ENCODE results near the gene IGSF8. TPM values are rescaled to one million over a fixed set of nuclear protein-coding genes. Genes with fewer than 3 reads are reported as not detected.

Gene IGSF8
- total RNA-seq, 3 donors from 2014 or later, result 21.0 to 35.7 (median 24.5) TPM

GRCh38 chr1:160074865-160075264 lies 23.6 kb downstream of the IGSF8 start:
- TF ChIP-seq POLR2AphosphoS5 (IDR thresholded peaks at IDR 0.05), result no peak
- no peak for TF ChIP-seq POLR2A (IDR thresholded peaks at IDR 0.05)
- TF ChIP-seq, protein P1, sequence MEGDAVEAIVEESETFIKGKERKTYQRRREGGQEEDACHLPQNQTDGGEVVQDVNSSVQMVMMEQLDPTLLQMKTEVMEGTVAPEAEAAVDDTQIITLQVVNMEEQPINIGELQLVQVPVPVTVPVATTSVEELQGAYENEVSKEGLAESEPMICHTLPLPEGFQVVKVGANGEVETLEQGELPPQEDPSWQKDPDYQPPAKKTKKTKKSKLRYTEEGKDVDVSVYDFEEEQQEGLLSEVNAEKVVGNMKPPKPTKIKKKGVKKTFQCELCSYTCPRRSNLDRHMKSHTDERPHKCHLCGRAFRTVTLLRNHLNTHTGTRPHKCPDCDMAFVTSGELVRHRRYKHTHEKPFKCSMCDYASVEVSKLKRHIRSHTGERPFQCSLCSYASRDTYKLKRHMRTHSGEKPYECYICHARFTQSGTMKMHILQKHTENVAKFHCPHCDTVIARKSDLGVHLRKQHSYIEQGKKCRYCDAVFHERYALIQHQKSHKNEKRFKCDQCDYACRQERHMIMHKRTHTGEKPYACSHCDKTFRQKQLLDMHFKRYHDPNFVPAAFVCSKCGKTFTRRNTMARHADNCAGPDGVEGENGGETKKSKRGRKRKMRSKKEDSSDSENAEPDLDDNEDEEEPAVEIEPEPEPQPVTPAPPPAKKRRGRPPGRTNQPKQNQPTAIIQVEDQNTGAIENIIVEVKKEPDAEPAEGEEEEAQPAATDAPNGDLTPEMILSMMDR (IDR thresholded peaks at IDR 0.05), result no peak
- intact Hi-C loops (cut with DNase I; ENCODE audit: low total_unique reads), result no loop called here
- Histone ChIP-seq H3K36me3 (no peaks in the 10 kb centered on the region), H3K27ac (no peak overlapping the region), H3K4me1 (no peaks in the 10 kb centered on the region), H3K4me3 (no peak overlapping the region), H3K9me3 (no peaks in the 10 kb centered on the region), H3K27me3 (peaks cover 0 to 15% of the 10 kb centered on the region in 2 donors)
- DNase-seq (ENCODE audit: low spot score in 2 of 2), result no peak

GRCh38 chr1:160071289-160071688 lies 27.1 kb downstream of the IGSF8 start:
- intact Hi-C loops (cut with DNase I; ENCODE audit: low total_unique reads), result no loop called here
- H3K27me3 ChIP-seq, result no peaks in the 10 kb centered on the region
- TF ChIP-seq, protein P1 (IDR thresholded peaks at IDR 0.05), result no peak
- TF ChIP-seq POLR2AphosphoS5 (IDR thresholded peaks at IDR 0.05) (no peak), POLR2A (IDR thresholded peaks at IDR 0.05) (no peak)
- H3K4me1 ChIP-seq, result no peaks in the 10 kb centered on the region
- no peaks in the 10 kb centered on the region for H3K9me3 ChIP-seq
- no peak for DNase-seq (ENCODE audit: low spot score in 2 of 2)
- H3K36me3 ChIP-seq, result no peaks in the 10 kb centered on the region
- H3K27ac ChIP-seq, result no peak overlapping the region
- no peak overlapping the region for H3K4me3 ChIP-seq

GRCh38 chr1:160070243-160071163 lies 27.9 kb downstream of the IGSF8 start:
- TF ChIP-seq POLR2A (IDR thresholded peaks at IDR 0.05) (no peak), POLR2AphosphoS5 (IDR thresholded peaks at IDR 0.05) (no peak)
- TF ChIP-seq, protein P1 (IDR thresholded peaks at IDR 0.05), result no peak
- peak in 1 of 2 donors; percentile 45 for DNase-seq (ENCODE audit: low spot score in 2 of 2)
- H3K27me3 ChIP-seq, result no peaks in the 10 kb centered on the region
- no peaks in the 10 kb centered on the region for H3K9me3 ChIP-seq
- intact Hi-C loops (cut with DNase I; ENCODE audit: low total_unique reads), result no loop called here
- H3K4me1 ChIP-seq, result no peaks in the 10 kb centered on the region
- no peaks in the 10 kb centered on the region for H3K36me3 ChIP-seq
- H3K4me3 ChIP-seq, result peak overlapping the region; percentile 50 to 71 (median 56)
- H3K27ac ChIP-seq, result no peak overlapping the region

GRCh38 chr1:160069460-160070231 lies 28.8 kb downstream of the IGSF8 start, which contains the start of gene KCNJ10:
KCNJ10 (minus strand) TSS chr1:160070160; CDS start chr1:160042532, 27,628 bp downstream.
- Histone ChIP-seq H3K4me3 (peak within 1 kb of the TSS; percentile 50 to 71 (median 56)), H3K27ac (no peak within 1 kb of the TSS), H3K4me1 (no peaks in the 10 kb centered on the region), H3K36me3 (no peaks in the 10 kb centered on the region), H3K9me3 (no peaks in the 10 kb centered on the region), H3K27me3 (no peaks in the 10 kb centered on the region)
- TF ChIP-seq, protein P1 (IDR thresholded peaks at IDR 0.05), result no peak
- TF ChIP-seq POLR2AphosphoS5 (IDR thresholded peaks at IDR 0.05) (no peak), POLR2A (IDR thresholded peaks at IDR 0.05) (no peak)
- intact Hi-C loops (cut with DNase I; ENCODE audit: low total_unique reads), result no loop called here
- DNase-seq (ENCODE audit: low spot score in 2 of 2), result no peak
